Non-pigmented ciliary epithelial cell (primary cell): ENCODE data around the gene RPL18.

Source experiments
- DNase-seq: peaks from one replicate; pipeline ENCODE4 v3.0.0-alpha.2; 2010; ENCODE audit warnings: low read depth

The RPL18 gene

GRCh38 chr19:48614436-48615230 lies 4.3 kb downstream of the RPL18 start, which contains the start of gene FAM83E:
Gene FAM83E, minus strand, starts transcription at chr19:48615076. Its CDS starts 1,704 bp downstream, at chr19:48613372.
- no peak for DNase-seq

GRCh38 chr19:48613852-48614435 lies 5.0 kb downstream of the RPL18 start:
- no peak for DNase-seq

GRCh38 chr19:48613024-48613851 lies 5.7 kb downstream of the RPL18 start:
- DNase-seq, result no peak

GRCh38 chr19:48611872-48612271 lies 7.1 kb downstream of the RPL18 start:
- no peak for DNase-seq

- DNase-seq, result no peak
These were observed 9.3 kb downstream of the RPL18 start for GRCh38 chr19:48609571-48610108.

- DNase-seq, result no peak
These were observed 10.1 kb downstream of the RPL18 start for GRCh38 chr19:48608798-48609263.

- DNase-seq, result no peak
These were observed 11.6 kb downstream of the RPL18 start for GRCh38 chr19:48607359-48607755.

- DNase-seq, result no peak
These were observed 12.3 kb downstream of the RPL18 start, which contains the start of gene SPACA4 for GRCh38 chr19:48606463-48607358. Gene SPACA4, plus strand, starts transcription at chr19:48606742. Its CDS starts 237 bp downstream, at chr19:48606979.

GRCh38 chr19:48603850-48604249 lies 15.1 kb downstream of the RPL18 start:
- no peak for DNase-seq

GRCh38 chr19:48603449-48603848 lies 15.5 kb downstream of the RPL18 start:
- no peak for DNase-seq

- no peak for DNase-seq
These were observed 16.0 kb downstream of the RPL18 start for GRCh38 chr19:48603001-48603400.

GRCh38 chr19:48600679-48601417 lies 18.1 kb downstream of the RPL18 start:
- DNase-seq, result no peak

GRCh38 chr19:48598996-48599700 lies 19.8 kb downstream of the RPL18 start:
- no peak for DNase-seq

- no peak for DNase-seq
These were observed 22.1 kb downstream of the RPL18 start for GRCh38 chr19:48596679-48597465.

- no peak for DNase-seq
These were observed 22.7 kb downstream of the RPL18 start for GRCh38 chr19:48596237-48596636.

- no peak for DNase-seq
These were observed 23.1 kb downstream of the RPL18 start for GRCh38 chr19:48595833-48596232.

- DNase-seq, result no peak
These were observed 23.8 kb downstream of the RPL18 start for GRCh38 chr19:48595171-48595570.

- DNase-seq, result no peak
These were observed 28.0 kb downstream of the RPL18 start for GRCh38 chr19:48591021-48591420.
